CD4-positive, alpha-beta T cell treated with Interleukin-1 beta for 1 hour (primary cell): Measurements from ENCODE around the gene FXYD3.
"Not testable (repeated sequence)": the region's sequence is repeated elsewhere in the genome, so short reads cannot be mapped to it uniquely, and the experiment has no call there.

Experiments
- DNase-seq, 2 donors: peaks; one replicate each; pipeline ENCODE4 v3.0.0-alpha.2; 2020 to 2022

The FXYD3 gene

DNA sequence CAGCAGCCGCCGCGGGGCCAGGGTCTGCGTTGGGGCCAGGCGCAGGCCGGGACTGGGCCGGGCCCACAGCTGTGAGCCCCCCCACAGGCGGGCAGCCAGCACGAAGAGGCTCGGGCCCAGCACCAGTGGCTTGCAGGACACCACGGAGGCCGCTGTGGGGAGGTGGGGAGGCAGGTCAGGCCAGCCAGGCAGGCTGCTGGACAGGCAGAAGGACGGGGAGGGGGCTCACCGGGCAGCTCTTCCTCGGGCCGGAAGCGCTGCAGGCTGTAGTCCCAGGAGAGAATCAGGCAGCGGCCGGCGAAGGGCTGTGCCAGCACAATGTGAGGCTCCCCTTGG lies 11.0 kb downstream of the FXYD3 start:
- DNase-seq = no peak

DNA sequence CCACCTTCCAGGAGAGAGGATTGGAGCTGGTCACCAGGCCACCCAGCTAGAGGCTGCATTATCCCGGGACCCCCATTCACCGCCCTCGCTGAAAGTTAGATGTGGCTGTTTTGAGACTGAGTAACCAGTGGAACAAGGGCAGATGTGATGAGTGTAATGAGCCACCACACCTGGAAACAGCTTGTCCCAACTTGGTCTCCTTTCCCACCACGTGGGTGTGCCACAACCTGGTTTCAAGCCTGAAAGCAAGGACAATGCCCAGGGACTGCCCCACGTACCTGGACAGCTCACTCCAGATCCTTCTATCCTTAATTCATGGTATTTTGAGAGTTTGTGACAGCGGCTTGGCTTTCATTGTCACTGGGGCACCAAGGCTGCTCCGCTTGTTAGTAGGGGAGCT lies 12.2 kb downstream of the FXYD3 start:
- DNase-seq = no peak

DNA sequence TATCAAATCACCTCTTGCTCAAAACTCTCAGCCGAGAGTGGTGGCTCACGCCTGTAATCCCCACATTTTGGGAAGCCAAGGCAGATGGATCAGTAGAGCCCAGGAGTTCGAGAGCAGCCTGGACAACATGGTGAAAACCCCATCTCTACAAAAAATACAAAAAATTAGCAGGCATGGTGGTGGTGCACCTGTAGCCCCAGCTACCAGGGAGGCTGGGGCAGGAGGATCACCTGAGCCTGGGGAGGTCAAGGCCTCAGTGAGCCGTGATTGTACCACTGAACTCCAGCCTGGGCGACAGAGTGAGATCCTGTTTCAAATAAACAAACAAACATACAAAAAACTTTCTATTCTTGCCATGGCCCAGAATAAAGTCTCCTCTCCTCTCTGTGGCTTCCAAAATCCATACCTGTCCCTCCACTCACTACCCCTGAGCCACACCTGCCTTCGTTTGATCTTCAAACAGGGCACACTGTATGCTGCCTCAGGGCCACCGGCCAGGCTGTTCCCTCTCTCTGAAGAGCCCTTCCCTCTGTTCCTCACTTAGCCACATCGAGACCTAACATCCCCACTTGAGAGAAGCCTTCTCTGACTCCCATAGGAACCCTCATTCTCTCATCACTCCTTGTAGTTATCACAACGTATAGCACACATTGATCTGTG lies 12.9 kb downstream of the FXYD3 start:
- DNase-seq = no peak

DNA sequence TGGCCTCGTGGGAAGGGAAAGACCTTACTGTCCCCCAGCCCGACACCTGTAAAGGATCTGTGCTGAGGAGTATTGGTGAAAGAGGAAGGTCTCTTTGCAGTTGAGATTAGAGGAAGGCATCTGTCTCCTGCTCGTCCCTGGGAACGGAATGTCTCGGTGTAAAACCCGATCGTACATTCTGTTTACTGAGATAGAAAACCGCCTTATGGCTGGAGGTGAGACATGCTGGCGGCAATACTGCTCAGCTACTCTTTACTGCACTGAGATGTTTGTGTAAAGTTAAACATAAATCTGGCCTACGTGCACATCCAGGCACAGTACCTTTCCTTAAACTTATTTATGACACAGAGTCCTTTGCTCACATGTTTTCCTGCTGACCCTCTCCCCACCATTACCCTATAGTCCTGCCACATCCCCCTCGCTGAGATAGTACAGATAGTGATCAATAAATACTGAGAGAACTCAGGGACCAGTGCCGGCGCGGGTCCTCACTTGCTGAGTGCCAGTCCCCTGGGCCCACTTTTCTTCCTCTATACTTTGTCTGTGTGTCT lies 14.2 kb downstream of the FXYD3 start:
- not testable (repeated sequence) for DNase-seq

DNA sequence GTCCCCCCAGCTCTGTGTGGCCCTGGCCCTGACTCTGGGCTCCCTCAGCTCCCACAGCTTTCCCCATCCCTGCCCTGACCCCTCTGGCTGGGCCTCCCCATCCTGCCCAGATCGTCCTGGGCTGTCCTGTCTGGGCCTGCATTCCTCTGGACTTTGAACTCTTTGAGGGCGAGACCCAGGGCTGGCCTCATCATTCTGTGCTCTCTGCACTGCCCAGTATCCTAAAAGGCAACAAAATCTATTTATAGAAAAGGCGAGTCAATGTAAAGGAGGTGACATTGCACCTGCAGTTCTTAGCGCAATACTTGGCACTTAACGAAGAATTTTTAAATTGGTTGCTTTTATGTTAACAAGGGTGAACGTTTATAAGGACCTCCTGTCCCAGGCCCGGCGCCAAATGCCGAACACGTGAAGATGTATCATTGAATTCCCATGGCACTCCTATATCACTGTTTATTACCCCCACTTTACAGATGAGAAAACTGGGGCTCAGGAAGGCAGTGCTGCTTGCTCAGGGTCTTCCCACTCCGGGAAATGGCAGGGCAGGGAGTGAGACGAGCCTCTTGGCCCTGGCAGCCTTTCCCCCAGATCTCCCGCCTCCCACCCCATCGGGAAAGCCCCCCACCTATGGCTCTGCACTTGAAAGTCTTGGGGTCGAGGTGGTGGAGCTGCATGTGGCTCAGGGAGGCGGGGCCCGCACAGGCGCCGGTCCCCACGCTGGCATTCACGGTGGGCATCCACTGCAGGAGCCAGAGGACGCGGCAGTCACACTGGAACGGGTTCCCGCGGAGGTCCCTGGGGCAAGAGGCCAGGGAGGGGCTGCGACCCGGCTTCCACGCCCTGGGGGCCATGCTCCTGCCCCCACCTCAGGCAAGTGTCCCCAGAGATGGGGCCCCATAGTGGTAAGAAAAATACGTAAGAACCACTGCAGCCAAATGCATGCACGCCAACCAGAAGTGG lies 15.4 kb downstream of the FXYD3 start:
- DNase-seq = no peak

DNA sequence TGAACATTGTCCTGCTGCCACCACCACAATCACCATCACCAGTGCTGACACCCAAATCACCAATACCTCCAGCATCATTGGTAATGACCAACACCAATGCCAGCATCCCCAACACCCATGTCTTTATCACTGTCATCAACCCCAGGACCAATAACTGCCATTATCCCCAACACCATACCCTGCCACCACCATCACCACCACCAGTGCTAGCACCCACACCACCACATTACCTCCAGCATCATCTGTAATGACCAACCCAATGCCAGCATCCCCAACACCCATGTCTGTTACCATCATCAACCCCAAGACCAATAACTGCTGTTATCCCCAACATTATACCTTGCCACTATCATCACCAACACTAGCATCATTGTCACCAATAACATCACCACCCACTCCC lies 16.6 kb downstream of the FXYD3 start:
- DNase-seq = no peak

DNA sequence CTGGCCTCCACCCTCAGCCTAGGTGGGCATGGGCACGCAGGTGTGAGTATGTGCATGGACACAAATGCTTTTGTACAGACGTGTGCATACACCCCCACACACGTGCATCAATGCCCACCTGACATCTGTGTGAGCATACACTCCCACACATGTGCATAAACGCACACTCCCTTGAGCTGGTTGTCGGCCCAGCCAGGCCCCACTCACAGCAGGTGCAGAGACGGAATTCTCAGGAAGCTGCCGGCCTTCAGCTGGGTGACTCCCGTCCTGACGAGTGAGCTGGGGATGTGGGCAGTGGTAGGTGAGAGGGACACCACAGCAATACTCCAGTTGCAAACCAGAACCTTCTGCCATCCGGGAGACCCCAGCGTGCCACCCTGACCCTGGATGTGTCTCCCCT lies 18.2 kb downstream of the FXYD3 start:
- no peak for DNase-seq

DNA sequence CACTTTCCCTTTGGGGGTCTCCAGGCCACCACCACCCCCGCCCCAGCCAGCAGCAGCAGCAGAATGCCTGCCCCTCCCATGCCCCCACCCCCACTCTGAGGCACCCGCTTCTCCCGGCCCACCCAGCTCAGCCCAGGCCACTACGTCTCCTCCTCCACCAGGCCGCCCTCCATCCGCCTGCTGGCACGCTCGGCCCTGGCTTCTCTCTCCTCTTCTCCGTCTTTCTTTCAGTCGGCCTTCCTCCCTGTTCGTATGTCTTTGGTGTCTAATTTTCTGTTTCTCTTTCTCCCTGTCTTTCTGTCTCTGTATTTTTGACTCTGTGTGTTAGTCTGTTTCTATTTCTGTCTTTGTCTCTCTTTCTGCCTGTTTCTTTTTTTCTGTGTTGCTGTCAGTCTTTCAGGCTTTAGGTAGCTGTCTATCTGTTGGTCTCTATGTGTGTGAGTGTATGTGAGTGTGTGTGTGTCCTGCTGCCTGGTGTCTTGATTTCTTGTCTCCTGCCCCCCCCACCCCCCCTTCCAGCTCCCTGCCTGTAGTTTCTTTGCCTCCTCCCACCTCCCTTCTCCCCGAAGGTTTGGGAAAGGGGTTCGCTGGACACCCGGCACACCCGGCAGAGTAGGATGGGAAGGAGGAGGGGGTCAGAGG lies 19.1 kb downstream of the FXYD3 start, which contains the start of gene LGI4:
TSS of gene LGI4 (minus strand) at position 459 of the 642 bp plus-strand sequence. CDS start at position 80, 379 bp downstream.
- DNase-seq = no peak

DNA sequence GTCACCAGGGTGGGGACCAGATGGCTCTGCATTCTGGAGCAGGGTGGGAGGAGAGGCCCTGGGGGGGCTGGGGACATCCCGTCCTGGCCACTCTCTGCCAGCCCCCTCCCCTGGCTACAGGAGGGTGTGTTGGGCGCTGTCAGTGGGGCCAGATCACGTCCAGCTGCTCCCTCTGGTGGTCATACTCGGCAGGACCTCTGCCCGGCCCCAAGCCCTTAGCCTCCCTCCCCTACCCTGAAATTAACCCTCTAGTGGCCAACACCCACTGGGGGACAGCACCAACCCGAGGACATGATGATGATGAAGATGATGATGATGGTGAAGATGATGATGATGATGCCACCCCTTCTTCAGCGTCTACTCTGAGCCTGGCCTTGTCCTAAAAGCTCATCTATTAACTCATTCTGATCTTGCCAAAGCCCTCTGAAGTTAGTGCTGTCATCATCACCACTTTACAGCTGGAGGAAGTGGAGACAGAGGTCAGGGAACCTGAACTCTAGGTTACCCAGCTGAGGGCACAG lies 19.8 kb downstream of the FXYD3 start:
- peak; percentile 65 to 71 for DNase-seq

DNA sequence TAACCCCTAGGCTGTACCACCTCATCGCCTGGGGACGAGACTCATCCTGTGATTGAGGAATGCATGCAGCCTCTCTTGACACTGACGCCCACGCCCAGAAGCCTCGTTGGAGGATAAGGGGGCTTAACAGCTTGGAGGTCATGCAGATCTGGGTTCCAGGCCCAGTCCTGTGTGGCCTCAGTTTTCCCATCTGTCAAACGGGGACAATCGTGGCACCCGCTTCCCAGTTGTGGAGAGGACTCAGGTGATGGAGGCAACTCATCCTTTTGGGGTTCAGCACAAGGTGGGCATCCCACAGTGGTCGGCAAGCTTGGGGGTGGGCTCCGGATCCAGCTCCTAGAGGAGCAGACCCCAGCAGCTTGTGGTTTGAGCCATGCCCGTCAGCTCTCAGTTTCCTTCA lies 20.6 kb downstream of the FXYD3 start:
- DNase-seq = no peak

DNA sequence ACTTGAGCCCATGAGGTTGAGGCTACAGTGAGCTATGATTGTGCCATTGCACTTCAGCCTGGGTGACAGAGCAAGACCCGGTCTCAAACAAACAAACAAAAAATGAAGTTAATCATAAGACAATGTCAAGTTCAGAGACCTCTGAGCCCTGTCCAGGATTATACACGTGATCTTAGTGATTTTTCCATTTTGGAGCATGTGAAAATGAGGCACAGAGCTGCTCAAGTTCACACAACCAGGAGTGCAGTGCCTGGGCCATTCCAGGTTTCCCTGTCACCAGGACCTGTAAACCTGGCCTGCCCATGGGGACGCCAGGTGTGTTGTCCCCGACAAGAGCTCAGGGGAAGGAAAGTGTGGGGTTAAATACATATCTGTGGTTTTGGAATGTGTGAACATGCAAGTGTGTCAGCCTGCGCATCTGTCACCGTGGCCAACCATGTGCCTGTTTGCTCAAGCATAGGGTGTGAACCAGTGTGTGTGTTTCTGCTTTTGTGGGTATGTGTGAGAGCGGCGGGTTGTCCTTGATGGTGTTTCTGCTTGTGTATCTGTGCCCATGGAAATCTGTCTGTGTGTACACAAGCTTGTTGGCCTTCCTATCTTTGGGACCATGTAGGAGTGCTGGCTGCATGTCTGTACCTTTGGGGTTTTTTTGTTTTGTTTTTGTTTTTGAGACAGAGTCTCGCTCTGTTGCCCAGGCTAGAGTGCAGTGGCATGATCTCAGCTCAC lies 21.5 kb downstream of the FXYD3 start:
- DNase-seq = no peak

DNA sequence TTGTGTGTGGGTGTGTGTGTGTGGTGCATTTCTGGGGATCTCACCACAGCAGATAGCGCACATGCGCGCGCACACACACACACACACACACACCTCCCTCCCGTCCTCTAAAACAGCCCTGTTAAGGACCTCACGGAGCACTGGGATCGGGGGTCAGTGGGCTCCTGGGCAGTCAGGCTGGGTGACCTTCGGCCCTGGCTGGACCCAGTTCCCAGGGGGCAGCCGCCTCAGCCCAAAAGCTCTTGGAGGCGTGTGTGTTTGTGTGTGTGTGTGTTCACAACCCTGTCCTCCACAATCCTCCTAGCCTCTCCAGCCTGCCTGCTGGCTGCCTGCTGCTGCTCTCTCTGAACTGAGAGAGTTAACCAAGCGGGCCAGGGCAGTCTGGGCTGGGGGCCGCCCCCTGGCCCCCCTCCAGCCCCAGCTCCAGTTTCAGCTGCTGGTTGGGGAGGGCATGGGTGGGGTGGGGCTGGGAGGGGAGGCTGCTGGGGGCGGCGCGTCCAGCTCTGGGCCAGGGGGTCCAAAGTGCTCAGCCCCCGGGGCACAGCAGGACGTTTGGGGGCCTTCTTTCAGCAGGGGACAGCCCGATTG lies 22.8 kb downstream of the FXYD3 start, which contains the start of gene FXYD1:
TSS of gene FXYD1 (plus strand) at position 520 of the 588 bp plus-strand sequence. CDS start 1,256 bp downstream, outside the sequence.
- no peak for DNase-seq

DNA sequence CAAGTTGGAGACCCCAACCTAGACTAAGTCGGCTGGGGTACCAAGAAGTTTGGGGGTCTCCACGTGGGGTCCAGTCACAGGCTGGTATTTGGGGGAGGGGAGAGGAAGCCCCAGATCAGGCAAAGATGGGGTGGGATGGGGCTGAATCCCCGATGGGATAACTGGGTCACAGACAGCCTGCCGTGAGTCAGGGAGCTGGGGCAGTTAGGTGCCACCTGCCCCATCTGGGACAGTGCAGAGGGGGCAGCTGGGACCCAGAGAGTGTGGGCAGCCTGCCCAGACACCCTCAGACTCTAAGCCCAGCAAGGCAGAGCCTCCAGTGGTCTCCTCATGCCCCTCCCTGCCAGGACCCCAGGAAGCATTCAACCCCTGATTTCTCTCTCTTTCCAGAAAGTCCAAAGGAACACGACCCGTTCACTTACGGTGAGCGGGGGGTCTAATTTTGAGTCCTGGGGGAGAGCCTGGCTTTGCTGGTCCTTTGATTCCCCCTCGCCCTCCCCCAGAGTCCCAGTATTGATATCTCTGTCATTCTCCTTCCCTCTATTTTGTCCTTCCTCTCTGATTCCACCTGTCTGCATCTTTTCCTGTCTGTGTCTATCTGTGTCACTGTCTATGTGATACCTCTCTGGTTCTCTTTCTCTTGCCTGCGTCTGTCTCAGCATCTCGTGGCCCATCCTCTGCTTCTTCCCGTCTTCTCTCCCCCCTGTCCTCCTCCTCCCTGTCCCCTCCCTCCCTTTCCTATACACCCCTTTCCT lies 24.8 kb downstream of the FXYD3 start:
- no peak for DNase-seq

DNA sequence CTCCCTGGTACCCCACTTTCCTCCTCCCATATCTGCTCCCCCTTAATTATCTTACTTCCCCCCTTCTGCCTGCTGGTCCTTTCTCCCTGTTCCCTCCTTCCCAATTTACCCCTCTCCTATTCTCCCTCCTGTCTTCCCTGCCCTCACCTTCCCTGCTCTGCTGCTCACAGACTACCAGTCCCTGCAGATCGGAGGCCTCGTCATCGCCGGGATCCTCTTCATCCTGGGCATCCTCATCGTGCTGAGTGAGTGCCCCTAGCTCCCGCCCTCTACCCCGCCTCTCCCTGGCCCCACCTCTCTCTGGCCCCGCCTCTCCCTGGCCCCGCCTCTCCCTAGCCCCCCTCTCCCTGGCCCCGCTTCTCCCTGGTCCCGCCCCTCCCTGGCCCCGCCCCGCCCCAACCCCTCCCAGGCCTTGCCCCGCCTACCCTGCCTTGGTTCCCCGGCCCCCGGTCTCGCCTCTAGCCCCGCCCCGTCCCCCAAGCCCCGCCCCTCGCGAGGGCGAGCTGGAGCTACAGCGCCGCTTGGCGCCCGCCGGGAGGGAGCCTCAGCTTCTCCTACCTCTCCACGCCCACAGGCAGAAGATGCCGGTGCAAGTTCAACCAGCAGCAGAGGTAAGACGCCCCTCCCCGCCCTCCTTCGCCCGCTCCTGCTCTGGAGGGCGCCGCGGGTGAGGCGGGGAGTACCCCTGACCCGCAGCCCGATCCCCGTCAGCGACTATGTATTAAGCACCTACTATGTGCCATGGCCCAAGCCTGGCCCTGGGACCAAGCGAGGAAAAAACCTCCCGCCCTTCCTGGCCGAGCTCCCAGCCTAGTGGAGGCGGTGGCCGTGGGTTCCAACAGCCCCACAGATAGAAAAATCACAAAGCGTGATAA lies 25.6 kb downstream of the FXYD3 start:
- DNase-seq = peak; percentile 95 to 96

DNA sequence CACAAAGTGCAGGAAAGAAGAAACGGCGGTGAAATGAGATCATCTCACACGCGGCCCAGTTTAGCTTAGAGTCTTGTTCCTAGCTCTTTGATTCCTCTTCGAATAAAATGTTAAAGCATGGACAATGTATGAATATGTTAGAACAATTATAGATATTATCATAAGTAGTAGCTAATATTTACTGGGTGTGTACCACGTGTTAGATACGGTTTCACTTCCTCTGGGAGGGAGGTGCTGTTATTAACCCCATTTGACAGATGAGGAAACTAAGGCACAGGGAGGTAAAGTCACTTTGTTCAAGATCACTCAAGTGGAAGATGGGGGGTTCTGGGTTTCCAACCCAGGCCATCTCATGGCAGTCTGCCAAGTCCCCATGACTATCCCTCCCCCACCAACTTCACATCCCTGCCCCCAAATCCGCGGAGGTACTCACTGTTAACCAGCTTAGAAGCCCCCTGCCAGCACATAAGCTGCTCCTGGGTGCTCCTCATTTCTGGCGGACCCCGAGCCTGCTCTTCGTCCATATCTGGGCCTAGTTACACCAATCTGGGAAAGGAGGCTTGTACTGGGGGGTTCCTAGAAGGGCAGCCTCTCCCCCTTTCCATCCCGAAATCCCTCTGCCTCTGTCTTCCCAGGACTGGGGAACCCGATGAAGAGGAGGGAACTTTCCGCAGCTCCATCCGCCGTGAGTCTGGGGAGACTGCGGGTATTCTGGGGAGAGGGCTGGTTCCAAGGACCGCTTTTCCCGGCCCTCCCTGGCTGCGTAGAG lies 26.4 kb downstream of the FXYD3 start:
- DNase-seq = no peak

DNA sequence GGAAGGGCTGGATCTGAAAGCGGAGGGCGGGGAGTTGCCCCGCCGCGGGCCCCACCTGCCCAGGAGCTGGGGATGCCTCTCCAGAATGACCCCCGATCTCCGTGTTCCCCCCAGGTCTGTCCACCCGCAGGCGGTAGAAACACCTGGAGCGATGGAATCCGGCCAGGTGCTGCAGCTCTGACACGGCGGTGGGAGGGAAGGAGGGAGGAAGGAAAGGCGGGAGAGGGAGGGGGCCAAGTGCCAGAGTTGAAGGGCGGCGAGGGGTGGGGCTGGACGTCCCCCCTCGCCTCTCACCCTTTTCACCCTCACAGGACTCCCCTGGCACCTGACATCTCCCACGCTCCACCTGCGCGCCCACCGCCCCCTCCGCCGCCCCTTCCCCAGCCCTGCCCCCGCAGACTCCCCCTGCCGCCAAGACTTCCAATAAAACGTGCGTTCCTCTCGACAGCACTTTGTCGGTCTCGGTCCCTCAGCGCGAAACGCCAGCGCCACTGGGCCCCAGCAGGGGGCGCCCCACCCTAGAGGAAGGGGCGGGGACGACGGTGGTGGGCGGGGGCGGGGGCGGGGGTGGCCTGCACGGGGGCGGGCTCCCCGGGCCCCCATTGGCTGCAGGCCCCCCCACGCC lies 27.1 kb downstream of the FXYD3 start:
- DNase-seq = peak; percentile 73 to 82

DNA sequence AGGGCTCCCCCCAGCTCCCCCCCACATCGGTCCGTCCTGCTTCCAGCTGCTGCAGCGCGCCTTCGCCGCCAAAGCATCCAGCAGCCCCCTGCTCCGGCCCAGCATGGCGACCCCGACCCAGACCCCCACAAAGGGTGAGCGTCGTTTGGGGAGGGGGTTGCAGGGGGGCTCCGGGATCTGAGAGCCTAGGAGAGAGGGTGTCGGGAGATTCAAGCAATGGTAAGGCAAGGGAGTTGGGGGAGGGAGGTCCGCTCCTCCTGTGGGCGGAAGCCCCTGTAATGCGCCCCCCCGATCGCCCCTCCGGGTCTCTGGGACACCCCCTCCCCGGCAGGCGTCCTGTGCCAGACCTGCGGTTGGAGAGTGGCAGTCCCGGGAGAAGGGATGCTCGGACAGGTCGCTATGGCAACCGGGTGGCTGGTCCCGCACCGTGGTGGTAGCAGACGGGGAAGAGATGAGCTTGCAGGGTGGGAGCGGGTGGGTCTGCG lies 27.6 kb downstream of the FXYD3 start, which contains the start of gene FXYD7:
TSS of gene FXYD7 (plus strand) at position 25 of the 485 bp plus-strand sequence. CDS start at position 104, 79 bp downstream.
- DNase-seq = no peak

DNA sequence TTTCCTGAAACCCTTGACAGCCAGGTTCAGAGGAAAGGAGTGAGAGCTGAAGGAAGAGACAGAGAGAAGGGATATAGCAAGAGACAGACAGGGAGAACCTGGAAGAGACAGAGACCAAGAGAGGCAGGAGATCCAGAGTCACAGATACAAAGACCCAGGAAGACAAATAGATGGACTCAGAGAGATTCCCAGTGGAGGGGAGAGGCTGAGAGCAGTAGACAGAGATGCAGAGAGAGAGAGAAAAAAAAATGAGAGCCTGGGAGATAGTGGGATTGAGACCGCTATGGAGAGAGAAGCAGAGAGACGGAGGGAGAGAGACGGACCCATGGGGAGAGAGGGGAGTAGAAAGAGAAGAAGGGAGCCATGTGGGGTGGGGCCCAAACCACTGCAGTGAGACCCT lies 28.2 kb downstream of the FXYD3 start:
- DNase-seq = no peak

DNA sequence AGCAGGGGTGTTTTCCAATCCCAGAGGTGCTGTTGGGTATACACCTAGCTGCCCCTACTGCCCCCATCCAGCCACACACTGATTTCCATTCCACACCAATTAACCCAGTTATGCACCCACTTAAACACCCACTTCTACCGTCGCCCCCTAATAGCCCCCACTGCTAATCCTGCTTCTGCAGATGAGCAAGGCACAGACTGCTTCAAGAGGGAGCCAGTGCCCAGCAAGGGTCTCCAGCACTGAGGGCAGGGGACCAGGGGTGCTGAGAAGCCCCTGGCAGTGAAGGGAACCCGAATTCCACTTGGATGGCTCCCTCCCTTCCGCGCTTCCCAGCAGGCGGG lies 28.6 kb downstream of the FXYD3 start:
- no peak for DNase-seq
